SU-DHL-6 (cell line): ENCODE measurements around the gene NTM.

ENCODE experiments used
- H2AFZ ChIP-seq: fragments of 200-600 bp; sonication (generic); 2 replicates; pipeline ENCODE4 v1.6.1; 2014; ENCODE audit warnings: low read depth, mild to moderate bottlenecking, moderate library complexity, mixed read lengths, antibody characterized with exemption, low read length; ENCODE audit not compliant: severe bottlenecking
- H3F3A ChIP-seq: fragments of 200-600 bp; shearing (Covaris generic); 2 replicates; pipeline ENCODE4 v1.6.0; 2016; ENCODE audit warnings: antibody characterized with exemption, mild to moderate bottlenecking; ENCODE audit not compliant: insufficient read depth
- H3K27ac ChIP-seq: fragments of 200-600 bp; sonication (generic); 2 replicates; pipeline ENCODE4 v1.5.1; 2016; ENCODE audit warnings: low read depth, mild to moderate bottlenecking, low read length, moderate library complexity, mixed read lengths
- H3K27me3 ChIP-seq: fragments of 200-600 bp; sonication (generic), shearing (Covaris generic); 2 replicates; pipeline ENCODE4 v1.6.0; 2014; ENCODE audit warnings: mild to moderate bottlenecking, low read length
- H3K36me3 ChIP-seq: fragments of 200-600 bp; sonication (generic); 2 replicates; pipeline ENCODE4 v1.6.1; 2014; ENCODE audit warnings: mild to moderate bottlenecking, low read length, mixed read lengths
- H3K4me2 ChIP-seq: fragments of 300-600, 200-600 bp; shearing (Covaris generic), sonication (generic); 2 replicates; pipeline ENCODE4 v1.6.0; 2014; ENCODE audit warnings: low read length, low read depth, mild to moderate bottlenecking; ENCODE audit not compliant: poor library complexity, severe bottlenecking
- H3K4me3 ChIP-seq: fragments of 200-600 bp; sonication (generic); 2 replicates; pipeline ENCODE4 v1.5.1; 2014; ENCODE audit warnings: antibody characterized with exemption, low read length, mild to moderate bottlenecking, mixed read lengths; ENCODE audit not compliant: insufficient read depth, poor library complexity, severe bottlenecking
- H3K79me2 ChIP-seq: fragments of 200-600 bp; sonication (generic); 2 replicates; pipeline ENCODE4 v1.6.1; 2014; ENCODE audit warnings: mild to moderate bottlenecking, low read length, moderate library complexity; ENCODE audit not compliant: insufficient read depth
- H3K9ac ChIP-seq: fragments of 200-600 bp; sonication (generic); 2 replicates; pipeline ENCODE4 v1.7.0; 2014; ENCODE audit warnings: mild to moderate bottlenecking, low read length
- H3K9me2 ChIP-seq: fragments of 200-600 bp; sonication (generic); replicated peaks from 2 replicates; pipeline ENCODE4 v1.6.1; 2014; ENCODE audit warnings: low read length; ENCODE audit not compliant: insufficient read depth
- H3K9me3 ChIP-seq: fragments of 200-600 bp; sonication (generic); 2 replicates; pipeline ENCODE4 v1.6.1; 2014; ENCODE audit warnings: low read length, mixed read lengths; ENCODE audit not compliant: insufficient read depth
- H4K20me1 ChIP-seq: fragments of 200-600 bp; sonication (generic); 2 replicates; pipeline ENCODE4 v1.6.1; 2014; ENCODE audit warnings: low read depth, mild to moderate bottlenecking, antibody characterized with exemption, low read length, moderate library complexity, mixed read lengths
- CTCF ChIP-seq: fragments of 200-600 bp; sonication (generic); IDR thresholded peaks from one replicate; pipeline ENCODE4 v1.5.1; 2017; ENCODE audit warnings: antibody characterized with exemption, mild to moderate bottlenecking, low read length, moderate library complexity; ENCODE audit not compliant: insufficient read depth, poor library complexity, severe bottlenecking
- EZH2phosphoT487 ChIP-seq: fragments of 200-600 bp; sonication (generic), shearing (Covaris generic); conservative IDR thresholded peaks from 2 replicates; pipeline ENCODE4 v1.6.1; 2018; ENCODE audit warnings: mild to moderate bottlenecking, antibody characterized with exemption, low read length, moderate library complexity, mixed read lengths

NTM gene

GRCh38 chr11:132352497-132352896, 982.1 kb downstream of the NTM start:
- no peaks in the 10 kb centered on the region for H4K20me1 ChIP-seq
- H3F3A ChIP-seq: no peaks in the 10 kb centered on the region
- H3K36me3 ChIP-seq: no peaks in the 10 kb centered on the region
- no peak overlapping the region for H2AFZ ChIP-seq
- H3K9me2 ChIP-seq: no peaks in the 10 kb centered on the region
- no peak overlapping the region for H3K27ac ChIP-seq
- H3K4me2 ChIP-seq: no peak overlapping the region
- H3K9me3 ChIP-seq: no peaks in the 10 kb centered on the region
- H3K79me2 ChIP-seq: no peaks in the 10 kb centered on the region
- no peak for TF ChIP-seq EZH2phosphoT487
- no peak for TF ChIP-seq CTCF
- H3K27me3 ChIP-seq: no peaks in the 10 kb centered on the region
- H3K4me3 ChIP-seq: no peak overlapping the region
- H3K9ac ChIP-seq: no peak overlapping the region

- Histone ChIP-seq H3K9me3 (no peaks in the 10 kb centered on the region), H2AFZ (no peak overlapping the region), H3K4me3 (no peak overlapping the region), H3F3A (no peaks in the 10 kb centered on the region), H3K27me3 (no peaks in the 10 kb centered on the region), H3K4me2 (no peak overlapping the region), H3K79me2 (no peaks in the 10 kb centered on the region), H3K27ac (no peak overlapping the region), H3K9me2 (no peaks in the 10 kb centered on the region), H3K36me3 (no peaks in the 10 kb centered on the region), H3K9ac (no peak overlapping the region), H4K20me1 (no peaks in the 10 kb centered on the region)
- TF ChIP-seq CTCF (no peak), EZH2phosphoT487 (no peak)
These were observed 982.8 kb downstream of the NTM start for GRCh38 chr11:132353255-132353654.

GRCh38 chr11:132357811-132358572, 987.6 kb downstream of the NTM start:
- no peaks in the 10 kb centered on the region for H4K20me1 ChIP-seq
- no peaks in the 10 kb centered on the region for H3F3A ChIP-seq
- H3K4me2 ChIP-seq: no peak overlapping the region
- H3K27me3 ChIP-seq: no peaks in the 10 kb centered on the region
- TF ChIP-seq CTCF (no peak), EZH2phosphoT487 (no peak)
- H3K36me3 ChIP-seq: no peaks in the 10 kb centered on the region
- no peak overlapping the region for H3K9ac ChIP-seq
- no peak overlapping the region for H2AFZ ChIP-seq
- no peak overlapping the region for H3K27ac ChIP-seq
- no peaks in the 10 kb centered on the region for H3K9me2 ChIP-seq
- H3K4me3 ChIP-seq: no peak overlapping the region
- no peaks in the 10 kb centered on the region for H3K79me2 ChIP-seq
- H3K9me3 ChIP-seq: no peaks in the 10 kb centered on the region
